ENCODE results near the gene BID. TPM values are rescaled to one million over a fixed set of nuclear protein-coding genes. Genes with fewer than 3 reads are reported as not detected.

BID gene
- total and polyA plus RNA-seq, 2 of the 4 experiments (the other 2 are of a cell fraction): 69.5 to 240 TPM

GRCh38 chr22:17705951-17706900 is 68.0 kb downstream of the BID start (continued):
- TF ChIP-seq RCOR1 (IDR thresholded peaks at IDR 0.05; ENCODE audit: insufficient replicate concordance, low read length) (no peak), POLR2A (IDR thresholded peaks at IDR 0.05; ENCODE audit: low read depth, low read length) (peak; percentile 85), USF2 (IDR thresholded peaks at IDR 0.05; ENCODE audit: low read depth, low read length) (peak; percentile 18; the same call in 1 of the 2 replicates)
